Activated naive CD8-positive, alpha-beta T cell treated with anti-CD3 and anti-CD28 coated beads, Interleukin-2, amount 10 ng/mL, durations not matched to agents 7 days and 5 days (primary cell): Measurements from ENCODE around the gene RUNDC1. TPM values are rescaled to one million over a fixed set of nuclear protein-coding genes. Genes with fewer than 3 reads are reported as not detected.

Experiments
- ATAC-seq: fragments of 150-1000 bp; cut with Tn5 transposase; one replicate; pipeline ENCODE4 v1.10.0; 2021; ENCODE audit warnings: low read depth, moderate library complexity
- POLR2A ChIA-PET: fragments of 350-600 bp; sonication (Branson Sonifier 250); formaldehyde crosslinking; loops from one replicate; lab custom pipeline; 2021; ENCODE audit warnings: antibody characterized with exemption; lab: Charles Lee
- DNase-seq: peaks from one replicate; pipeline ENCODE4 v3.0.0; 2021
- H3K27ac Mint-ChIP-seq: one replicate; pipeline ENCODE4 v1.8.0; 2022; ENCODE audit warnings: mild to moderate bottlenecking, mixed read lengths
- H3K27me3 Mint-ChIP-seq: one replicate; pipeline ENCODE4 v1.8.0; 2022; ENCODE audit warnings: mild to moderate bottlenecking, moderate library complexity, mixed read lengths
- H3K36me3 Mint-ChIP-seq: one replicate; pipeline ENCODE4 v1.8.0; 2021; ENCODE audit warnings: mild to moderate bottlenecking, mixed read lengths
- H3K4me1 Mint-ChIP-seq: one replicate; pipeline ENCODE4 v1.8.0; 2021; ENCODE audit warnings: mixed read lengths
- H3K4me3 Mint-ChIP-seq: one replicate; pipeline ENCODE4 v1.8.0; 2022; ENCODE audit warnings: mild to moderate bottlenecking, moderate library complexity, mixed read lengths
- H3K9me3 Mint-ChIP-seq: one replicate; pipeline ENCODE4 v1.8.0; 2021; ENCODE audit warnings: mixed read lengths
- total RNA-seq, 2 experiments: library from RNA; stranded (reverse); gene quantifications; one replicate each; pipeline ENCODE4 v1.2.3, GENCODE V29; 2021

Gene RUNDC1
- total RNA-seq, 2 experiments from 2014 or later, result 16.5 to 17.8 TPM

GRCh38 chr17:43015579-43015978 lies 35.2 kb downstream of the RUNDC1 start:
- Mint-ChIP-seq H3K27ac (no peak overlapping the region), H3K36me3 (peaks cover 9% of the 10 kb centered on the region), H3K27me3 (no peaks in the 10 kb centered on the region), H3K4me3 (no peak overlapping the region), H3K9me3 (no peaks in the 10 kb centered on the region), H3K4me1 (peaks cover 30% of the 10 kb centered on the region)
- ATAC-seq (no peak), DNase-seq (no peak)
- POLR2A ChIA-PET, result interaction anchor here (0.7 to 0.9 kb wide), 2 partner anchors 8 to 300 kb away, joined by 3 to 4 read pairs; no protein-coding TSS in a partner anchor

GRCh38 chr17:43016216-43016615 lies 35.9 kb downstream of the RUNDC1 start:
- H3K27me3 Mint-ChIP-seq, result no peaks in the 10 kb centered on the region
- no peaks in the 10 kb centered on the region for H3K9me3 Mint-ChIP-seq
- H3K4me3 Mint-ChIP-seq, result no peak overlapping the region
- H3K27ac Mint-ChIP-seq, result no peak overlapping the region
- peaks cover 9% of the 10 kb centered on the region for H3K36me3 Mint-ChIP-seq
- H3K4me1 Mint-ChIP-seq, result peaks cover 32% of the 10 kb centered on the region
- POLR2A ChIA-PET, result interaction anchor here (0.5 to 0.9 kb wide), 2 partner anchors 94 to 299 kb away, joined by 3 to 4 read pairs; no protein-coding TSS in a partner anchor
- ATAC-seq (no peak), DNase-seq (no peak)

GRCh38 chr17:43018008-43018853 lies 37.9 kb downstream of the RUNDC1 start:
- ATAC-seq, result peak; percentile 43
- DNase-seq, result no peak
- POLR2A ChIA-PET, result interaction anchor here (0.7 to 1.7 kb wide), 3 partner anchors 11 to 20 kb away, joined by 3 to 7 read pairs (median 4); partner anchors contain the start of genes IFI35 and RPL27
- Mint-ChIP-seq H3K27me3 (no peaks in the 10 kb centered on the region), H3K36me3 (peaks cover 7% of the 10 kb centered on the region), H3K9me3 (no peaks in the 10 kb centered on the region), H3K4me1 (peaks cover 30% of the 10 kb centered on the region), H3K27ac (no peak overlapping the region), H3K4me3 (no peak overlapping the region)

- Mint-ChIP-seq H3K9me3 (no peaks in the 10 kb centered on the region), H3K27ac (no peak overlapping the region), H3K4me3 (no peak overlapping the region), H3K4me1 (peaks cover 28% of the 10 kb centered on the region), H3K36me3 (peaks cover 4% of the 10 kb centered on the region), H3K27me3 (no peaks in the 10 kb centered on the region)
- POLR2A ChIA-PET, result interaction anchor here (0.6 to 1.3 kb wide), 2 partner anchors 12 to 21 kb away, joined by 3 to 4 read pairs; partner anchors contain the start of genes IFI35 and RPL27
- ATAC-seq (no peak), DNase-seq (no peak)
These were observed 38.6 kb downstream of the RUNDC1 start for GRCh38 chr17:43018932-43019331.

- Mint-ChIP-seq H3K4me3 (no peak overlapping the region), H3K4me1 (peaks cover 30% of the 10 kb centered on the region), H3K27ac (no peak overlapping the region), H3K27me3 (peaks cover 2% of the 10 kb centered on the region), H3K36me3 (peaks cover 5% of the 10 kb centered on the region), H3K9me3 (no peaks in the 10 kb centered on the region)
- POLR2A ChIA-PET, result interaction anchor here (0.6 to 1.3 kb wide), 2 partner anchors 13 to 21 kb away, joined by 3 to 4 read pairs; partner anchors contain the start of genes IFI35 and RPL27
- no peak for DNase-seq
- no peak for ATAC-seq
These were observed 39.1 kb downstream of the RUNDC1 start for GRCh38 chr17:43019418-43019817.

GRCh38 chr17:43020030-43020621 lies 39.8 kb downstream of the RUNDC1 start:
- H3K4me1 Mint-ChIP-seq, result peaks cover 33% of the 10 kb centered on the region
- peak overlapping the region; percentile 13 for H3K4me3 Mint-ChIP-seq
- peaks cover 7% of the 10 kb centered on the region for H3K27me3 Mint-ChIP-seq
- POLR2A ChIA-PET, result interaction anchor here (1.3 kb wide), 1 partner anchor 13 kb away, joined by 3 read pairs; the partner anchor contains the start of gene IFI35
- H3K9me3 Mint-ChIP-seq, result no peaks in the 10 kb centered on the region
- ATAC-seq (no peak), DNase-seq (no peak)
- no peak overlapping the region for H3K27ac Mint-ChIP-seq
- H3K36me3 Mint-ChIP-seq, result peaks cover 5% of the 10 kb centered on the region

- Mint-ChIP-seq H3K36me3 (peaks cover 2% of the 10 kb centered on the region), H3K4me3 (peak overlapping the region; percentile 84), H3K9me3 (no peaks in the 10 kb centered on the region), H3K27me3 (peaks cover 14% of the 10 kb centered on the region), H3K4me1 (peaks cover 28% of the 10 kb centered on the region), H3K27ac (peak overlapping the region; percentile 25)
- ATAC-seq (no peak), DNase-seq (no peak)
- POLR2A ChIA-PET, result interaction anchor here (1.4 to 2.0 kb wide), 3 partner anchors 15 to 148 kb away, joined by 5 to 13 read pairs (median 5); partner anchors contain the start of genes IFI35 and RPL27
These were observed 40.7 kb downstream of the RUNDC1 start for GRCh38 chr17:43020789-43021740.

GRCh38 chr17:43021741-43022512 lies 41.6 kb downstream of the RUNDC1 start, which contains the start of gene VAT1:
Gene VAT1, minus strand, starts transcription at chr17:43022385. Its CDS starts 63 bp downstream, at chr17:43022322.
- peak within 1 kb of the TSS; percentile 84 for H3K4me3 Mint-ChIP-seq
- peaks cover 2% of the 10 kb centered on the region for H3K36me3 Mint-ChIP-seq
- H3K27ac Mint-ChIP-seq, result peak within 1 kb of the TSS; percentile 25
- DNase-seq, result peak; percentile 76
- ATAC-seq, result peak; percentile 43
- no peaks in the 10 kb centered on the region for H3K9me3 Mint-ChIP-seq
- POLR2A ChIA-PET, result interaction anchor here (1.1 to 2.0 kb wide), 4 partner anchors 16 to 294 kb away, joined by 4 to 13 read pairs (median 5); partner anchors contain the start of genes IFI35 and RPL27
- H3K4me1 Mint-ChIP-seq, result peaks cover 28% of the 10 kb centered on the region
- H3K27me3 Mint-ChIP-seq, result peaks cover 19% of the 10 kb centered on the region

GRCh38 chr17:43024407-43025289 lies 44.3 kb downstream of the RUNDC1 start, which contains the start of gene RND2:
Gene RND2, plus strand, starts transcription at chr17:43025231. Its CDS starts 117 bp downstream, at chr17:43025348.
- ATAC-seq (peak; percentile 61), DNase-seq (peak; percentile 73)
- H3K4me3 Mint-ChIP-seq, result peak within 1 kb of the TSS; percentile 87
- peaks cover 28% of the 10 kb centered on the region for H3K27me3 Mint-ChIP-seq
- H3K27ac Mint-ChIP-seq, result peak within 1 kb of the TSS; percentile 43
- H3K36me3 Mint-ChIP-seq, result peaks cover 2% of the 10 kb centered on the region
- POLR2A ChIA-PET, result interaction anchor here (0.6 to 1.9 kb wide), 7 partner anchors 10 to 343 kb away, joined by 3 to 18 read pairs (median 11); partner anchors contain the start of genes IFI35 and RPL27
- peaks cover 15% of the 10 kb centered on the region for H3K4me1 Mint-ChIP-seq
- no peaks in the 10 kb centered on the region for H3K9me3 Mint-ChIP-seq

- H3K4me1 Mint-ChIP-seq, result peaks cover 12% of the 10 kb centered on the region
- no peaks in the 10 kb centered on the region for H3K9me3 Mint-ChIP-seq
- peak overlapping the region; percentile 58 for H3K4me3 Mint-ChIP-seq
- no peak overlapping the region for H3K27ac Mint-ChIP-seq
- POLR2A ChIA-PET, result interaction anchor here (1.6 to 1.9 kb wide), 3 partner anchors 19 to 336 kb away, joined by 11 to 13 read pairs (median 12); partner anchors contain the start of gene IFI35
- H3K36me3 Mint-ChIP-seq, result peaks cover 2% of the 10 kb centered on the region
- DNase-seq (no peak), ATAC-seq (no peak)
- H3K27me3 Mint-ChIP-seq, result peaks cover 28% of the 10 kb centered on the region
These were observed 44.9 kb downstream of the RUNDC1 start for GRCh38 chr17:43025290-43025657.
